HG02852 (cell line): ENCODE data around the gene ADAMTSL3.

Experiments used
- ATAC-seq: cut with Tn5 transposase; IDR thresholded peaks from one replicate; pipeline ENCODE4 v1.9.1; 2021; ENCODE audit warnings: mild to moderate bottlenecking, moderate library complexity; ENCODE audit not compliant: unreplicated experiment

ADAMTSL3 gene

GRCh38 chr15:83918011-83918410 lies 264.1 kb downstream of the ADAMTSL3 start:
- no peak for ATAC-seq

GRCh38 chr15:83919319-83919830 lies 265.5 kb downstream of the ADAMTSL3 start:
- ATAC-seq = peak; percentile 78

- ATAC-seq = no peak
These were observed 266.1 kb downstream of the ADAMTSL3 start for GRCh38 chr15:83919978-83920510.

GRCh38 chr15:83922649-83923294 lies 268.8 kb downstream of the ADAMTSL3 start:
- no peak for ATAC-seq

- ATAC-seq = no peak
These were observed 272.2 kb downstream of the ADAMTSL3 start for GRCh38 chr15:83926116-83926515.

- ATAC-seq = peak; percentile 42
These were observed 273.9 kb downstream of the ADAMTSL3 start for GRCh38 chr15:83927704-83928391.

- peak; percentile 75 for ATAC-seq
These were observed 274.4 kb downstream of the ADAMTSL3 start for GRCh38 chr15:83928392-83928734.

GRCh38 chr15:83928878-83929418 lies 275.0 kb downstream of the ADAMTSL3 start:
- peak; percentile 43 for ATAC-seq

- ATAC-seq = no peak
These were observed 275.7 kb downstream of the ADAMTSL3 start for GRCh38 chr15:83929619-83930018.

GRCh38 chr15:83930392-83931212 lies 276.7 kb downstream of the ADAMTSL3 start:
- ATAC-seq = no peak

- ATAC-seq = no peak
These were observed 281.9 kb downstream of the ADAMTSL3 start for GRCh38 chr15:83935774-83936173.

GRCh38 chr15:83940136-83940535 lies 286.2 kb downstream of the ADAMTSL3 start:
- ATAC-seq = no peak

GRCh38 chr15:83943043-83943442 lies 289.1 kb downstream of the ADAMTSL3 start:
- ATAC-seq = no peak

GRCh38 chr15:83943849-83944404 lies 290.0 kb downstream of the ADAMTSL3 start:
- no peak for ATAC-seq

GRCh38 chr15:83947156-83947555 lies 293.2 kb downstream of the ADAMTSL3 start:
- ATAC-seq = no peak

- no peak for ATAC-seq
These were observed 300.6 kb downstream of the ADAMTSL3 start for GRCh38 chr15:83954506-83954905.

GRCh38 chr15:83955806-83956265 lies 301.9 kb downstream of the ADAMTSL3 start:
- ATAC-seq = peak; percentile 98

GRCh38 chr15:83956887-83957286 lies 303.0 kb downstream of the ADAMTSL3 start:
- ATAC-seq = no peak

- no peak for ATAC-seq
These were observed 305.6 kb downstream of the ADAMTSL3 start for GRCh38 chr15:83959477-83959876.

GRCh38 chr15:83960192-83960829 lies 306.4 kb downstream of the ADAMTSL3 start:
- ATAC-seq = no peak
